ENCODE data around the gene FPGS.
A peak's percentile ranks its signal among the peaks of the same experiment; 100 is the strongest.

The FPGS gene

GRCh38 chr9:127790094-127790855, 12.4 kb upstream of the FPGS start:
- DNase-seq: no peak

DNA sequence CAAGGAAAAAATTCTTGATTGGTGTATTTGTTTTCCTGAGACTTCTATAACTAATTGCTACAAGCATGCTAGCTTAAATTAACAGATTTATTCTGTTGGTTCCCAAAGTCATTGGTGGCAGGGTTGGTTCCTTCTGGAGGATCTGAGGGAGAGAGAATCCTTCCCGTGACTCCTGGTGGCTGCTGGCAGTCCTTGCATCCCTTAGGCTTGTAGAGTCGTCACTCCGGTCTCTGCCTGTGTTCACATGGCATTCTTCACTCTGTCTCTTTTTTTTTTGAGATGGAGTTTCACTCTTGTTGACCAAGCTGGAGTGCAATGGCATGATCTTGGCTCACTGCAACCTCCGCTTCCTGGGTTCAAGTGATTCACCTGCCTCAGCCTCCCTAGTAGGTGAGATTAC, 11.6 kb upstream of the FPGS start:
- no peak for DNase-seq

DNA sequence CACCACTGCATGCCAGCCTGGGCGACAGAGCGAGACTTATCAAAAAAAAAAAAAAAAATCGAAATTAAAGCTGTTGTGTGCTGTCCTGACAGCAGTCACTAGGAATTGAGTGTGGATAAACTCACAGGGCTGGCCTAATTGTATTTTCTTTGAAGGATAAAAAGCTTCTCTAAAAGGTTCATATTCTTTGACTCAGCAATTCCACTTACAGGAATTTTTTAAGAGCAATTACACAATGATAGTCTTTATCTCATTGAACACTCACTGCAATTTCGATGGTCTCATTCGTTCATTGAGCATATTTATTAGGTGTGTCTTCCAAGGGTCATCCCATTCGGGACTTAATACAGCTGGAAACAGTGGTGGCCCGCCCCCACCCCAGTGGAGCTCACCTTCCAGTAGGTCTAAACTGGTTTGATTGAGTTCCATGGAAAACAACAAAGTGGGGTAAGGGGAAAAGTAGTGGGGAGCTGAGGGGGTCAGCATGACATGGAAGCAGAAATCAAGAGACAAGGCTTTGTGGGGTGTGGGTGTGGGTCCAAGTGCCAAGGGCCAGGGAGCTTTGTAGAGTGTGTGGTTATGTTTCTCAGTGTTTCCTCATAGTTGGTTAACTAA, 10.2 kb upstream of the FPGS start:
- DNase-seq: no peak

DNA sequence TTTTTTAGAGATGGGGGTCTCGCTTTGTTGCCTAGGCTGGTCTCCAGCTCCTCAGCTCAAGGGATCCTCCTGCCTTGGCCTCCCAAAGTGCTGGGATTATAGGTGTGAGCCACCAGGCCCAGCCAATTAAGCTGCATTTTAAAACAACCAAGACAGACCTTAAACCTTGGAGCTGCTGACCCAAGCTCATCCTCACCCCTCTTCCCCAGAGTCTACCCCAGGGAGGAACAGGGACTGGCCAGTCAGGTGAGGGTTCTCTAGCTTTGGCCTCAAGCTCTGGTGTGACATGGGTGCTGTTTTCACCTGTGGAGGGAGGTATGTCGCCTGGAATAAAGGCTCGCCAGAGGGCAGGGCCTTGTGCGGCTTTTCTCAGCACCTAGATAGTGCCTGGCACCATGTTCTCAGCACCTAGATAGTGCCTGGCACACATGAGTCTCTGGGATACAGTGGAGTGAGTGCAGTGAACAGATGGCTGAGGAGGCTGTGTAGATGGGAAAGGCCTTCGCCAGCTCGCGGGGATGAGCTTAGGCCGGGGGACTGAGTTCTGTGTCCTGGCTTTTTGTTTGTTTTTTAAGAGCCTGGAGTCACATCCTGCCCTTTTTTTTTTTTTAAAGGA, 9.5 kb upstream of the FPGS start:
- DNase-seq: no peak

DNA sequence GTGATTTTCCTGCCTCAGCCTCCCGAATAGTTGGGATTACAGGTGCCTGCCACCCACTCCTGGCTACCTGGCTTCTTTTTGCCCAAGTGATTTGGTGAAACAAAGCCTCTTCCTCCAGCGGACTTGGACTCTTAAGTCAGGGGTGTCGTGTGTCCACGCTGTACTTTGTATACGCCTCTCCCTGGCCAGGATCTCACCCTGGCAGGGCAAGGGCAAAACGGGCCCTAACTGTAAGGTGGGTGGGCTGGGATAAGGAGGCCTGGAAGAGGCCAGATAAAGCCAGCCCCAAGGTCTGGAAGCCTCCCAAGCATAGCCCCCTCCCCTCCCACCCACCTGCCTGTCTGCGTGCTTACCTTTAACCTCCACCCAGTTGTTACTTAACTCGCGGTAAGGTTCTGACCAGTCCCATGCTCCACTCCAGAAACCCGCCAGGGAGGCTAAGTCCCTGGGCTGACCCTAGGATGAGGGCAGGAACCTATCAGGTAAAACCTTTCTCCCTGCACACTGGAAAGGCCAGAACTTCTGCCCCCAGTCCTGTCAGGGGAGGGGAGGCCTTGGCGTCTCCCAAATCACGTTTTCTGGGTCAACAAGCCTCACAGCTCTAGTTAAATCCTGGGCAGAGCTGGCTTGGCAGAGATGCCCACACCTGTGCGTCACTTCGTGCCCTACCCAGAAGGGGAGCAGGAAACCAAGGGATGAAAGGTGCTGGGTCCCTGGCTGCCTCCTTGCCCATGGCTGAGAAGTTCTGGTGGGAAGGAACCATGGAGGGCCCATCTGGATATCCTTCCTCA, 8.5 kb upstream of the FPGS start:
- DNase-seq: no peak

DNA sequence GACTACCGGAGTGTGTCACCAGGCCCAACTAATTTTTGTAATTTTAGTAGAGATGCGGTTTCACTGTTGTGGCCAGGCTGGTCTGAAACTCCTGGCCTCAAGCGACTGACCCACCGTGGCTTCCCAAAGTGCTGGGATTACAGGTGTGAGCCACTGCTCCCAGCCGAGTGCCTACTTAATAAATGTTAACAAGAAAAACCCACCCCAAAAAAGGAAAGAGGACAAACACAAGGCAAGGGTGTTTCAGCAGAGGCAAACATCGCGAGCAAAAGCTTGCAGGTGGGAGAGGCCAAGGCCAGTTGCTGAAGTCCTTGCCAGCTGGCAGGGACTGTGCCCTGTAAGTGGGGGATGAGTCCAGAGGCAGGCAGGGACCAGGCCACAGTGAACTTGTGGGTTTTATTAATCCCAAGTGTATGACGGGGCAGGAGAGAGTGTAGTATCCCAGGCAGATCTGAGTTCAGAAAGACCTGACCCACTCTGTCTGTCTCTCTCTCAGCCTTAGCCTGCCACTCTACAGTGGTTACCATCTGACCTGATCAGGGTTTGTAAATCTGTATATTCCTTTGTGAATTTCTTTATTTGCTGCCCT, 6.4 kb upstream of the FPGS start:
- DNase-seq: no peak

DNA sequence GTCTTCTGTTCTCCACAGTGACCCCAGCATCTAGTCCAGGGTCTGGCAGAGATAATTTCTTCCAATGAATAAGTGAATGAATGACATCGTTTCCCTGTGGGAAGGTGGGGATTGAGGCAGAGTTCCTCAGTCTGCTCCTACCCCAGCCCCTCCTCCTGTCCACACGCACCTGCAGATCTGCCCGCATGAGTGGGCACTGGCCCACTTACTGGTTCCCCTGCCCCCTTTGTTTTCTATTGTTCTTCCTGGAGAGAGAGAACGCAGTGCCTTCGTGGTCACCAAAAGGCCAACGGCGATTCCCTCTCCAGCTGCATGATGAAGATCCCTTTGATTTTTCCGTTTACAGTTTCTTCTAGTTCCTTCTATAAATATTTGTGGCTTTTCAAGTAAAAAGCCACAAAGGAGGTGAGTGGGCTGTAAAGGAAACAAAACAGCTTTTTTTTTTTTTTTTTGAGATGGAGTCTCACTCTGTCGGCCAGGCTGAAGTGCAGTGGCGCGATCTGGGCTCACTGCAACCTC, 5.8 kb upstream of the FPGS start:
- peak; percentile 64 for DNase-seq

DNA sequence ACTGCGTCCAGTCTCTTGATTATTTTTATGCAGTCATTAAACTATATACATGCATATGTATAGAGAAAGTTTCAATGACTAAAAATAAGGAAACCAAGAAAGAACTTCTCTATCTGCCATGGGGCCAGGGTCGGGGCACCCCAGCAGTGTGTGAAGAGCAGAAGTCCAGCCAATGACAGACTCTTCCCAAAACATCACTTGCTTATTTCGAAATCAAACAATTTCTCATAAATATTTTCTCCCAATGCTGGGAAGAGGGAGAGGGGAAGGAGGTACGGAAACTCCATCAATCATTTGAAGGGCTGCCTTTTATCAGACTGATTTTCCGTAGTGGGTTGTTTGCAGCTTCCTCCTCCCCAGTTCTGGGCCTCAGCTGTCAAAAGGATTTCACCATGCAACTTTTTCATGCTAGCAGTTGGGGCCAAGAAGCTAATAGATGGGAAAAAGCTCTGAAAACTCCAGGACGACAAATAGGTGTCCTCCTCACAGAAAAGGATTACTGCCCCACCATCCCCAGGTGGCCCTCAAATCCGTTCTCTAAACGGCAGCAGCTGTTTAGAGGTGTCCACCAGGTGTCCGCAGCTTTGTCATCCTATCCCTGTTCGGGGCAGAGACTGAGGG, 617 bp upstream of the FPGS start:
- no peak for DNase-seq

DNA sequence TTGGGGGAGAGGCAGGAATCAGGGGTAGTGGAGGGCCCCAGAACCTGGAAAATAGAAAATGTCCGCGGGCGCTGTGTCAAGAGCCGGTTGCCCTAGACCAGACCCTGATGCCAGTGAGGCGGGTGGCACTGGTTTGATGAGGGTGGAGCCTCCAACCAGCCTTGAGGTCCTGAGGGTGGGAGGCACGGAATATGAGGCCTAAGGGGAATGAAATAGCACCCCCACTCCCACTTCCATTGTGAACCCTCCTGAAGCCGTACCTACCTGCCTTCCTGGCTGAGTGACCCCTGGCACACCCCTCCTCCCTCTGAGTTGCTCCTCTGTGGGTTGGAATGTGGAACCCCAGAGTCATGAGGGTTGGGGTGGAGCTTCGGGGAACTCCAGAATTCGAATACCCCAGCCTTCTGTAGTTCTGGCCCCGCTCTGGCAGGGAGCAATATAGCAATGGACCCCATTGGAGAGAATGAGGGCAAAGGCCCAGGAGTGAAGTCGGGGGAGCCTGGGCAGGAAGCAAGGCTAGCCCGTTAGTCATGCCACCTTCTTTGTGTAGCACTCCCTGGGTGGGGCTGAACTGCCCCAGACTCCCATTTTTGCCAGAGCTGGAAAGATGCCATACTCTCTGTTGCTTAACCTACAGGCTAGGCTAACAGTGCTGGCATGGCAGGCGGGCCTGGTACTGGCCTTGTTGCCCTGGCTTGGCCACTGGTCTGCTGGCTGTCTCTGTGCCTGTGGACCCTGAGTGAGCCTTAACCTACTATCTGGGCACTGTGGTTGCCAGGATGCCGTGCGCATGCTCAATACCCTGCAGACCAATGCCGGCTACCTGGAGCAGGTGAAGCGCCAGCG, 1.0 kb downstream of the FPGS start:
- no peak for DNase-seq

- DNase-seq: no peak
Observed at GRCh38 chr9:127805620-127806019, 2.9 kb downstream of the FPGS start.

DNA sequence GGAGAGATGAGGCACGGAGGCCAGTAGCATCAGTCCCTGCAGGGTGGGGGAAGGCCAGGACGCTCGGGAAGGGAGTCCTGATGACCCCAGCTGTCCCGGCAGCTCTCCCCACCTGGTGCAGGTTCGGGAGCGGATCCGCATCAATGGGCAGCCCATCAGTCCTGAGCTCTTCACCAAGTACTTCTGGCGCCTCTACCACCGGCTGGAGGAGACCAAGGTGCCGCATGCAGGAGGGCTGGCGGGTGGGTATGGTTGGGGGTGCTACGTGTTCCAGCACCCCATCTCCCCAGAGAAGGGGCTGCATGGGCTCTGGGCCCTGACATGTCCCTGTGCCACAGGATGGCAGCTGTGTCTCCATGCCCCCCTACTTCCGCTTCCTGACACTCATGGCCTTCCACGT, 4.2 kb downstream of the FPGS start:
- DNase-seq: no peak

- no peak for DNase-seq
Observed at GRCh38 chr9:127808347-127809001, 5.8 kb downstream of the FPGS start.

DNA sequence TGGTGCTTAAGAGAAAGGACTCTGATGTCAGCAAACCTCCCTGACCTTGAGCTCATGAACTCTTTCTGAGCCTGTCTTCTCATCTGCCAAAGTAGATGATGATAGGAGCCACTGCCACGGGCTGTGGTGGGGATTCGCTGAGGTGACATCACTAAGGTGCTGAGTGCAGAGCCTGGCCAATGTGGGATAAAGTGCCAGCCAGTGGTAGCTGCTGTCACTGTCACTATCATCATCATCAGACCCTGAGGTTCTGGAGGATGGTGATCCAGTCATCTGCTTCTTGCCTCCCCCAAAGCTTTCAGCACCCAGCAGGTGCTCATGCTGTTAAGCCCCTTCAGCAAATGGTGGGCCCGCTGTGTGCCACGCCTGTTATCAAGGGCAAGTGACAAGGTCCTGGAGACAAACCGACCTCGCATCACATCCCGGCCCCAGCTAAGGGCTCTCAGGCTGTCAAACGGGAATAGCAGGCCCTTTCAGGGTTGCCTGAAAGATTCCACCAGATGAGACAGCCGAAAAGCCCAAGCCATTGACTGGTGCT, 6.4 kb downstream of the FPGS start:
- DNase-seq: no peak

DNA sequence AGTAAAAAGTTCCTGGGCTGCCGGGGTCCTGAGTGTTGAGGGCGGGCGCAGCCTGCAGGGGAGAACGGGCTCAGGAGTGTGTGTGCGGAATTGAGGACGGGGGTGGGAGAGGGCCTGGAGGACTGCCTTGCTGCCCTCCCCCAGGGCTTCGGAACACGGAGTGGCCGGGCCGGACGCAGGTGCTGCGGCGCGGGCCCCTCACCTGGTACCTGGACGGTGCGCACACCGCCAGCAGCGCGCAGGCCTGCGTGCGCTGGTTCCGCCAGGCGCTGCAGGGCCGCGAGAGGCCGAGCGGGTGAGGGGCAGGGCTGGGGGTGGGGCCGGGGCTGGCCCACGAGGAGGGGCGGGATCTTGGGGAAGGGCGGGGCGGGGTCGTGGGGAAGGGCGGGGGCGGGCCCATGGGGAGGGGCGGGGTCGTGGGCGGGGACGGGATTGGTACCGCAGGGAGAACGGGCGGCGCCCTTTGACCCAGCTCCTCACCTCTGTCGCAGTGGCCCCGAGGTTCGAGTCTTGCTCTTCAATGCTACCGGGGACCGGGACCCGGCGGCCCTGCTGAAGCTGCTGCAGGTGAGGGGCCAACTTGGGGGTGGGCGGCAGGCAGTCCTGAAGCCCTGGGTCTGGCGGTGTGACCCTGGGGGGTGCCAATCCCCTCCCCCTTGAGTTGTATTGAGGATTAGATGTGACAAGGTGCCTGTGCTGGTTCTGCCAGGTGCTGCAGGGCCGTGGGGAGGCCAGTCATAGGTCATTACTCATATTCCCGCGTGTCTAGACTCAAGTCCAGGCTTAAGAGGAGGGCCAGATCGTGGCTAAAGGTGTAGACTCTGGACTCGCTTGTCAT, 7.1 kb downstream of the FPGS start:
- DNase-seq: peak; percentile 61

GRCh38 chr9:127810378-127811187, 7.9 kb downstream of the FPGS start:
- DNase-seq: no peak

GRCh38 chr9:127812011-127812410, 9.3 kb downstream of the FPGS start:
- no peak for DNase-seq

DNA sequence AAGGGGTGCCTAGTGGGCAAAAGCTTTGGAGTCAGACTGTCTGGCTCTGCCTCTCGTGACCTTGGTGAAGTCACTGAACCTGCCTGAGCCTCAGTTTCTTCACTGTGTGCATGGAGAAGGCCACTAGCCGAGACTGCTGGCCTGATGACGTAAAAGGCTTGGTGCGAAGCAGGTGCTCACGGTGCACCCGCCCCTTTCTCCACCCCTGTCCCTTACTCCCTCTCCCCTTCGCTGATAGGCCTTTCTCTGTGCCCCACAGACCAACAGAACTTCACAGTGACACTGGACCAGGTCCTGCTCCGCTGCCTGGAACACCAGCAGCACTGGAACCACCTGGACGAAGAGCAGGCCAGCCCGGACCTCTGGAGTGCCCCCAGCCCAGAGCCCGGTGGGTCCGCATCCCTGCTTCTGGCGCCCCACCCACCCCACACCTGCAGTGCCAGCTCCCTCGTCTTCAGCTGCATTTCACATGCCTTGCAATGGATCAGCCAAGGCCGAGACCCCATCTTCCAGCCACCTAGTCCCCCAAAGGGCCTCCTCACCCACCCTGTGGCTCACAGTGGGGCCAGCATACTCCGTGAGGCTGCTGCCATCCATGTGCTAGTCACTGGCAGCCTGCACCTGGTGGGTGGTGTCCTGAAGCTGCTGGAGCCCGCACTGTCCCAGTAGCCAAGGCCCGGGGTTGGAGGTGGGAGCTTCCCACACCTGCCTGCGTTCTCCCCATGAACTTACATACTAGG, 10.4 kb downstream of the FPGS start:
- DNase-seq: no peak

- no peak for DNase-seq
Observed at GRCh38 chr9:127813686-127814226, 11.1 kb downstream of the FPGS start.

Measured in eye (tissue), 1 donor.